ENCODE data around the gene PAPSS2. TPM values are rescaled to one million over a fixed set of nuclear protein-coding genes. Genes with fewer than 3 reads are reported as not detected.

The PAPSS2 gene
- total RNA-seq, 2 donors from 2014 or later: 20.4 to 22.1 TPM

- peaks cover 3 to 4% of the 10 kb centered on the region in 2 donors for H3K4me1 ChIP-seq (ENCODE audit: control insufficient read depth in 1 of 2, low read depth in 2 of 2)
- H3K27ac ChIP-seq: no peak overlapping the region
- H3K27me3 ChIP-seq (replicated peaks; ENCODE audit: insufficient read depth): no peaks in the 10 kb centered on the region
- peaks cover 3% of the 10 kb centered on the region for H3K36me3 ChIP-seq
- TF ChIP-seq CTCF (IDR thresholded peaks at IDR 0.05): no peak
- H3K4me3 ChIP-seq: no peak overlapping the region
- DNase-seq (ENCODE audit: low spot score): no peak
- ATAC-seq (ENCODE audit: insufficient number of reproducible peaks, low FRiP score, low read depth): no peak
- H3K9me3 ChIP-seq: no peaks in the 10 kb centered on the region
These were observed 56.1 kb downstream of the PAPSS2 start for GRCh38 chr10:87715552-87716347.

- H3K4me1 ChIP-seq (ENCODE audit: control insufficient read depth in 1 of 2, low read depth in 2 of 2): peaks cover 3 to 4% of the 10 kb centered on the region in 2 donors
- H3K27ac ChIP-seq: no peak overlapping the region
- H3K4me3 ChIP-seq: no peak overlapping the region
- peaks cover 3% of the 10 kb centered on the region for H3K36me3 ChIP-seq
- no peak for DNase-seq (ENCODE audit: low spot score)
- no peak for TF ChIP-seq CTCF (IDR thresholded peaks at IDR 0.05)
- ATAC-seq (ENCODE audit: insufficient number of reproducible peaks, low FRiP score, low read depth): no peak
- no peaks in the 10 kb centered on the region for H3K27me3 ChIP-seq (replicated peaks; ENCODE audit: insufficient read depth)
- H3K9me3 ChIP-seq: no peaks in the 10 kb centered on the region
These were observed 56.6 kb downstream of the PAPSS2 start for GRCh38 chr10:87716348-87716670.

- H3K27ac ChIP-seq: no peak overlapping the region
- DNase-seq (ENCODE audit: low spot score) (no peak), ATAC-seq (ENCODE audit: insufficient number of reproducible peaks, low FRiP score, low read depth) (no peak)
- no peaks in the 10 kb centered on the region for H3K27me3 ChIP-seq (replicated peaks; ENCODE audit: insufficient read depth)
- H3K4me1 ChIP-seq (ENCODE audit: control insufficient read depth in 1 of 2, low read depth in 2 of 2): peaks cover 3 to 4% of the 10 kb centered on the region in 2 donors
- H3K4me3 ChIP-seq: no peak overlapping the region
- H3K36me3 ChIP-seq: peaks cover 3% of the 10 kb centered on the region
- H3K9me3 ChIP-seq: no peaks in the 10 kb centered on the region
- TF ChIP-seq CTCF (IDR thresholded peaks at IDR 0.05): no peak
These were observed 61.0 kb downstream of the PAPSS2 start for GRCh38 chr10:87720665-87721064.

GRCh38 chr10:87721781-87722180, 62.1 kb downstream of the PAPSS2 start:
- Histone ChIP-seq H3K27me3 (replicated peaks; ENCODE audit: insufficient read depth) (no peaks in the 10 kb centered on the region), H3K9me3 (no peaks in the 10 kb centered on the region)
- no peak for DNase-seq (ENCODE audit: low spot score)

GRCh38 chr10:87722716-87723115, 63.0 kb downstream of the PAPSS2 start:
- no peak for TF ChIP-seq CTCF (IDR thresholded peaks at IDR 0.05)
- no peak overlapping the region for H3K27ac ChIP-seq
- H3K9me3 ChIP-seq: no peaks in the 10 kb centered on the region
- no peak overlapping the region for H3K4me3 ChIP-seq
- H3K4me1 ChIP-seq (ENCODE audit: control insufficient read depth in 1 of 2, low read depth in 2 of 2): no peaks in the 10 kb centered on the region
- H3K36me3 ChIP-seq: peaks cover 3% of the 10 kb centered on the region
- H3K27me3 ChIP-seq (replicated peaks; ENCODE audit: insufficient read depth): no peaks in the 10 kb centered on the region
- DNase-seq (ENCODE audit: low spot score) (no peak), ATAC-seq (ENCODE audit: insufficient number of reproducible peaks, low FRiP score, low read depth) (no peak)

More at GRCh38 chr10:87721781-87722180, 62.1 kb downstream of the PAPSS2 start:
- H3K4me3 ChIP-seq: no peak overlapping the region
- no peaks in the 10 kb centered on the region for H3K4me1 ChIP-seq (ENCODE audit: control insufficient read depth in 1 of 2, low read depth in 2 of 2)
- H3K36me3 ChIP-seq: peaks cover 3% of the 10 kb centered on the region
- H3K27ac ChIP-seq: no peak overlapping the region
- no peak for ATAC-seq (ENCODE audit: insufficient number of reproducible peaks, low FRiP score, low read depth)
- no peak for TF ChIP-seq CTCF (IDR thresholded peaks at IDR 0.05)

All from thoracic aorta (tissue), 2 donors.